Measurements from ENCODE around the gene KRAS.

DNA sequence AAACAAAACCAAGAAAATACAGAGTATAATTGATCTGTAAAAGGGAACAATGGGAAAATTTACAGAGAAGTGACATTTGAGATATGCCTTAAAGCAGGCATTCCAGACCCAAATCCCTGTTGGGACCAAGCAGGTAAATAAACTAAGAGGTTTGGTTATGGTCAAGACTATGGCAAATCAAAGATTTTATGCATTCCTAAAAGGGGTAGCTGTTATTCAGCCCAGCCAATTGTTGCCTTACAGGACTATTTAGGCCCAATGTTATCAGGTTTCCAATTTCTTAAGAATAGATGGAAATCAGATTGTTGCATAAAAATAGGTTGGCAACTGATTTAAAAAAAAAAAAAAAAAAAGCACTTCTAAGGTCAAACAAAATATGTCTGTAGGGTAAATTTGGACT, 61.1 kb downstream of the KRAS start:
- TF ChIP-seq, protein P1, sequence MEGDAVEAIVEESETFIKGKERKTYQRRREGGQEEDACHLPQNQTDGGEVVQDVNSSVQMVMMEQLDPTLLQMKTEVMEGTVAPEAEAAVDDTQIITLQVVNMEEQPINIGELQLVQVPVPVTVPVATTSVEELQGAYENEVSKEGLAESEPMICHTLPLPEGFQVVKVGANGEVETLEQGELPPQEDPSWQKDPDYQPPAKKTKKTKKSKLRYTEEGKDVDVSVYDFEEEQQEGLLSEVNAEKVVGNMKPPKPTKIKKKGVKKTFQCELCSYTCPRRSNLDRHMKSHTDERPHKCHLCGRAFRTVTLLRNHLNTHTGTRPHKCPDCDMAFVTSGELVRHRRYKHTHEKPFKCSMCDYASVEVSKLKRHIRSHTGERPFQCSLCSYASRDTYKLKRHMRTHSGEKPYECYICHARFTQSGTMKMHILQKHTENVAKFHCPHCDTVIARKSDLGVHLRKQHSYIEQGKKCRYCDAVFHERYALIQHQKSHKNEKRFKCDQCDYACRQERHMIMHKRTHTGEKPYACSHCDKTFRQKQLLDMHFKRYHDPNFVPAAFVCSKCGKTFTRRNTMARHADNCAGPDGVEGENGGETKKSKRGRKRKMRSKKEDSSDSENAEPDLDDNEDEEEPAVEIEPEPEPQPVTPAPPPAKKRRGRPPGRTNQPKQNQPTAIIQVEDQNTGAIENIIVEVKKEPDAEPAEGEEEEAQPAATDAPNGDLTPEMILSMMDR (IDR thresholded peaks at IDR 0.05): no peak
- no peak for TF ChIP-seq POLR2A (IDR thresholded peaks at IDR 0.05)
